GM12878 (cell line): ENCODE data around the gene EPAS1. TPM values are rescaled to one million over a fixed set of nuclear protein-coding genes. Genes with fewer than 3 reads are reported as not detected.

ENCODE experiments used
- ATAC-seq: fragments of 200-7000 bp; cut with Tn5 transposase; 3 replicates; pipeline ENCODE4 v1.9.1; 2020; ENCODE audit warnings: mild to moderate bottlenecking, moderate library complexity
- BruUV-seq: library from RNA; stranded (reverse); fragments of 400-500 nt; replicated peaks from 2 replicates; lab custom pipeline; 2021; lab: Mats Ljungman, UMichigan
- CTCF ChIA-PET: fragments of 300-600 bp; sonication (Branson Sonifier 250); formaldehyde crosslinking; extraction: SDS; loops from one replicate; lab custom pipeline; 2021; ENCODE audit warnings: inconsistent platforms; lab: Yijun Ruan, JAX
- POLR2A ChIA-PET: fragments of 350-600 bp; formaldehyde crosslinking; extraction: SDS; loops from one replicate; lab custom pipeline; 2021; ENCODE audit warnings: inconsistent platforms; lab: Charles Lee
- RAD21 ChIA-PET: fragments of 300-600 bp; sonication (Branson Sonifier 250); formaldehyde crosslinking; loops from one replicate; lab custom pipeline; 2023; ENCODE audit warnings: antibody characterized with exemption; ENCODE audit not compliant: unreplicated experiment; lab: Charles Lee
- SMC1A ChIA-PET: fragments of 300-600 bp; sonication (Branson Sonifier 250); formaldehyde crosslinking; loops from one replicate; lab custom pipeline; 2023; ENCODE audit not compliant: unreplicated experiment, uncharacterized antibody; lab: Charles Lee
- DNase-seq: peaks from one replicate; pipeline ENCODE4 v3.0.0-alpha.2; 2011; ENCODE audit warnings: low read depth, low spot score
- FAIRE-seq: peaks from 3 replicates; lab custom pipeline; 2011; peaks lifted over from hg19 to GRCh38; lab: Jason Lieb, UNC
- H2AFZ ChIP-seq: 2 replicates; pipeline ENCODE4 v1.6.0; 2011; ENCODE audit warnings: low read depth, low read length, control low read depth; ENCODE audit not compliant: control insufficient read depth
- H3K27ac ChIP-seq: 2 replicates; pipeline ENCODE4 v1.5.1; 2011; ENCODE audit warnings: control low read depth; ENCODE audit not compliant: control insufficient read depth, insufficient read depth
- H3K27me3 ChIP-seq, 2 experiments: replicated peaks in 1 of 2; 2 replicates each; pipeline versions ENCODE4 v1.6.0 to v1.6.1; 2011; ENCODE audit warnings: low read length in 1 of 2; ENCODE audit not compliant: control insufficient read depth in 2 of 2, insufficient read depth in 2 of 2
- H3K36me3 ChIP-seq, 2 experiments: 2 replicates each; pipeline ENCODE4 v1.5.1; 2011; ENCODE audit warnings: low read length in 1 of 2; ENCODE audit not compliant: control insufficient read depth in 2 of 2, insufficient read depth in 2 of 2
- H3K4me1 ChIP-seq: 2 replicates; pipeline ENCODE4 v1.6.1; 2011; ENCODE audit warnings: mild to moderate bottlenecking, low read length, moderate library complexity, mixed read lengths; ENCODE audit not compliant: control insufficient read depth, insufficient read depth
- H3K4me2 ChIP-seq: 2 replicates; pipeline ENCODE4 v1.6.0; 2011; ENCODE audit warnings: control low read depth; ENCODE audit not compliant: control insufficient read depth, insufficient read depth
- H3K4me3 ChIP-seq: fragments of 200-600 bp; sonication (generic); 2 replicates; pipeline ENCODE4 v1.5.1; 2016
- H3K79me2 ChIP-seq: 2 replicates; pipeline ENCODE4 v1.6.0; 2011; ENCODE audit warnings: low read length; ENCODE audit not compliant: control insufficient read depth, insufficient read depth
- H3K9ac ChIP-seq: 2 replicates; pipeline ENCODE4 v1.8.0; 2011; ENCODE audit warnings: low read length, control low read depth, mixed read lengths; ENCODE audit not compliant: control insufficient read depth, insufficient read depth
- H3K9me3 ChIP-seq: replicated peaks from 3 replicates; pipeline ENCODE4 v1.5.1; 2011; ENCODE audit warnings: mild to moderate bottlenecking, low read length; ENCODE audit not compliant: control insufficient read depth, insufficient read depth
- H4K20me1 ChIP-seq: 2 replicates; pipeline ENCODE4 v1.6.0; 2011; ENCODE audit not compliant: control insufficient read depth, insufficient read depth
- BACH1 ChIP-seq: fragments of 450-650 bp; IDR thresholded peaks from 2 replicates; pipeline ENCODE4 v1.6.1; 2017; ENCODE audit warnings: mild to moderate bottlenecking, borderline replicate concordance
- CHD4 ChIP-seq: fragments of 200-600 bp; sonication (generic); IDR thresholded peaks from 2 replicates; pipeline ENCODE4 v1.6.1; 2016; ENCODE audit warnings: mild to moderate bottlenecking
- CREB1 ChIP-seq: IDR thresholded peaks from 2 replicates; pipeline ENCODE4 v1.6.1; 2012; ENCODE audit warnings: low read depth, mild to moderate bottlenecking, inconsistent platforms
- GATAD2B ChIP-seq: fragments of 450-650 bp; conservative IDR thresholded peaks from 2 replicates; pipeline ENCODE4 v1.6.1; 2017; ENCODE audit warnings: low read depth, mild to moderate bottlenecking, moderate library complexity
- HDAC2 ChIP-seq: fragments of 200-600 bp; sonication (generic); IDR thresholded peaks from 2 replicates; pipeline ENCODE4 v1.6.1; 2017
- HDGF ChIP-seq: fragments of 450-650 bp; IDR thresholded peaks from 2 replicates; pipeline ENCODE4 v1.6.1; 2016; ENCODE audit warnings: antibody characterized with exemption
- KLF5 ChIP-seq: fragments of 450-650 bp; IDR thresholded peaks from 2 replicates; pipeline ENCODE4 v1.6.1; 2014; ENCODE audit warnings: mild to moderate bottlenecking; ENCODE audit not compliant: partially characterized antibody
- PAX5 ChIP-seq: IDR thresholded peaks from 2 replicates; pipeline ENCODE4 v1.6.1; 2011; ENCODE audit warnings: low read depth, low read length, borderline replicate concordance
- PBX3 ChIP-seq: IDR thresholded peaks from 2 replicates; pipeline ENCODE4 v1.6.1; 2011; ENCODE audit warnings: mild to moderate bottlenecking, low read depth, low read length, moderate library complexity; ENCODE audit not compliant: insufficient replicate concordance
- POLR2AphosphoS2 ChIP-seq: IDR thresholded peaks from 2 replicates; pipeline ENCODE4 v1.6.1; 2011; ENCODE audit warnings: low read depth, mild to moderate bottlenecking, low read length, improper control_type of control experiment, moderate library complexity
- SIN3A ChIP-seq: IDR thresholded peaks from 2 replicates; pipeline ENCODE4 v1.6.1; 2012; ENCODE audit warnings: low read depth, low read length, improper control_type of control experiment
- SIX5 ChIP-seq: IDR thresholded peaks from 2 replicates; pipeline ENCODE4 v1.6.1; 2011; ENCODE audit warnings: mild to moderate bottlenecking, low read depth, low read length, moderate library complexity; ENCODE audit not compliant: severe bottlenecking
- SREBF2 ChIP-seq: IDR thresholded peaks from 2 replicates; pipeline ENCODE4 v1.6.1; 2012; ENCODE audit warnings: mild to moderate bottlenecking, low read length
- SUZ12 ChIP-seq: fragments of 200-600 bp; sonication (generic); IDR thresholded peaks from one replicate; pipeline ENCODE4 v1.6.1; 2018; ENCODE audit warnings: antibody characterized with exemption, mild to moderate bottlenecking; ENCODE audit not compliant: unreplicated experiment
- TBL1XR1 ChIP-seq: IDR thresholded peaks from 2 replicates; pipeline ENCODE4 v1.6.1; 2012; ENCODE audit warnings: low read depth, low read length, improper control_type of control experiment
- WRNIP1 ChIP-seq: IDR thresholded peaks from 2 replicates; pipeline ENCODE4 v1.6.1; 2011; ENCODE audit warnings: low read depth, low read length, improper control_type of control experiment, borderline replicate concordance
- YY1 ChIP-seq: IDR thresholded peaks from 2 replicates; pipeline ENCODE4 v1.6.1; 2011; ENCODE audit warnings: low read depth, mild to moderate bottlenecking, low read length
- ZNF207 ChIP-seq: fragments of 450-650 bp; IDR thresholded peaks from 2 replicates; pipeline ENCODE4 v1.6.1; 2014; ENCODE audit warnings: antibody characterized with exemption, mild to moderate bottlenecking, borderline replicate concordance
- ZNF622 ChIP-seq: fragments of 450-650 bp; IDR thresholded peaks from 2 replicates; pipeline ENCODE4 v1.6.1; 2017; ENCODE audit warnings: mild to moderate bottlenecking, inconsistent platforms
- ZNF687 ChIP-seq: fragments of 450-650 bp; IDR thresholded peaks from 2 replicates; pipeline ENCODE4 v1.6.1; 2017; ENCODE audit warnings: mild to moderate bottlenecking, moderate library complexity
- WGBS: methylation state at CpG from one replicate; pipeline ENCODE4 v1.1.6; 2016; ENCODE audit warnings: low lambda C conversion rate; ENCODE audit not compliant: insufficient replicate concordance, insufficient coverage; ENCODE audit errors: missing lambda C conversion rate; 5-methylcytosine and 5-hydroxymethylcytosine counted together
- in situ Hi-C: fragments of 300-500 bp; cut with MboI; formaldehyde crosslinking; loops from 9 replicates; pipeline ENCODE4 v1.14.3; 2018; ENCODE audit warnings: mixed read lengths
- intact Hi-C: fragments of 100-400 bp; cut with micrococcal nuclease; formaldehyde crosslinking; loops from one replicate; pipeline ENCODE4 v1.14.2; 2022; ENCODE audit not compliant: unreplicated experiment
- polyA plus RNA-seq, 11 experiments: library from polyadenylated mRNA; depleted of rRNA in 4 of 11; unstranded in 6 of 11; stranded (reverse) in 5 of 11; fragments of >200 nt; fragmentation: Nextera tagmentation in 4 of 11; fragmentation: Illumina TruSeq in 1 of 11; extraction: Ambion mirVana in 4 of 11; extraction: Trizol in 1 of 11; gene quantifications; 1 replicate in 1 of 11; 2 replicates in 10 of 11; pipeline versions ENCODE4 v1.2.1 to v1.2.3, GENCODE V29; 2011 to 2016; ENCODE audit warnings: inconsistent platforms in 2 of 11, missing spikeins in 2 of 11, low read depth in 1 of 11
- total RNA-seq, 4 experiments: library from RNA; depleted of rRNA in 3 of 4; stranded (reverse); fragments of >200 nt in 3 of 4; fragmentation: Illumina TruSeq in 1 of 4; extraction: Trizol in 1 of 4; gene quantifications; 2 replicates each; pipeline versions ENCODE4 v1.2.1 to v1.2.3, GENCODE V29; 2013 to 2021

EPAS1 gene
- total and polyA plus RNA-seq, 10 of the 15 experiments (the other 5 are each of a cell fraction or from before 2014, with no cell fraction given), result 0.11 to 22.0 (median 1.3) TPM; not detected in 1

GRCh38 chr2:46371854-46372253, 74.6 kb downstream of the EPAS1 start:
- Histone ChIP-seq H3K36me3 (no peaks in the 10 kb centered on the region; a peak in 1 of 4 replicates), H2AFZ (no peak overlapping the region), H3K27ac (no peak overlapping the region), H3K79me2 (no peaks in the 10 kb centered on the region), H3K4me3 (no peak overlapping the region), H3K4me1 (no peaks in the 10 kb centered on the region), H3K9ac (no peak overlapping the region), H3K27me3 (peaks cover 0 to 7% of the 10 kb centered on the region in 2 experiments; a peak in 2 of 4 replicates), H4K20me1 (no peaks in the 10 kb centered on the region), H3K9me3 (no peaks in the 10 kb centered on the region), H3K4me2 (no peak overlapping the region)
- TF ChIP-seq KLF5 (no peak), WRNIP1 (no peak), SREBF2 (no peak), TBL1XR1 (no peak), ZNF687 (no peak), SUZ12 (no peak), ZNF622 (no peak), HDAC2 (no peak), GATAD2B (no peak), CREB1 (no peak), BACH1 (no peak), HDGF (no peak), CHD4 (no peak), SIN3A (no peak), POLR2AphosphoS2 (no peak), ZNF207 (no peak), YY1 (no peak), SIX5 (no peak), PAX5 (no peak), PBX3 (no peak)
- DNase-seq (no peak), ATAC-seq (no peak), FAIRE-seq (no peak)
- in situ Hi-C loops, result loop anchor here (25.0 kb wide), 1 partner anchor 735 kb away; no protein-coding TSS in a partner anchor
- RAD21 ChIA-PET, result interaction anchor here (1.3 kb wide), 1 partner anchor 309 kb away, joined by 5 read pairs; no protein-coding TSS in a partner anchor
- 26% methylated on average over 1 of the region's 1 CpG for WGBS
- SMC1A ChIA-PET, result interaction anchor here (1.3 to 2.2 kb wide), 3 partner anchors 309 to 359 kb away, joined by 4 to 6 read pairs (median 4); no protein-coding TSS in a partner anchor
- POLR2A ChIA-PET, result no interaction called here
- BruUV-seq, result no TSS peak
- intact Hi-C loops, result no loop called here
- CTCF ChIA-PET, result interaction anchor here (0.6 to 2.0 kb wide), 4 partner anchors 14 to 309 kb away, joined by 3 to 11 read pairs (median 3); no protein-coding TSS in a partner anchor
